Stimulated activated CD8-positive, alpha-beta memory T cell treated with anti-CD3 and anti-CD28 coated beads, Interleukin-12 subunit alpha, Interleukin-12 subunit beta, amount 100 ng/mL, for 24 hours (primary cell): Measurements from ENCODE around the gene CTIF.

ENCODE experiments used
- DNase-seq: peaks from one replicate; pipeline ENCODE4 v3.0.0-alpha.2; 2020; ENCODE audit errors: extremely low read depth

Gene CTIF

DNA sequence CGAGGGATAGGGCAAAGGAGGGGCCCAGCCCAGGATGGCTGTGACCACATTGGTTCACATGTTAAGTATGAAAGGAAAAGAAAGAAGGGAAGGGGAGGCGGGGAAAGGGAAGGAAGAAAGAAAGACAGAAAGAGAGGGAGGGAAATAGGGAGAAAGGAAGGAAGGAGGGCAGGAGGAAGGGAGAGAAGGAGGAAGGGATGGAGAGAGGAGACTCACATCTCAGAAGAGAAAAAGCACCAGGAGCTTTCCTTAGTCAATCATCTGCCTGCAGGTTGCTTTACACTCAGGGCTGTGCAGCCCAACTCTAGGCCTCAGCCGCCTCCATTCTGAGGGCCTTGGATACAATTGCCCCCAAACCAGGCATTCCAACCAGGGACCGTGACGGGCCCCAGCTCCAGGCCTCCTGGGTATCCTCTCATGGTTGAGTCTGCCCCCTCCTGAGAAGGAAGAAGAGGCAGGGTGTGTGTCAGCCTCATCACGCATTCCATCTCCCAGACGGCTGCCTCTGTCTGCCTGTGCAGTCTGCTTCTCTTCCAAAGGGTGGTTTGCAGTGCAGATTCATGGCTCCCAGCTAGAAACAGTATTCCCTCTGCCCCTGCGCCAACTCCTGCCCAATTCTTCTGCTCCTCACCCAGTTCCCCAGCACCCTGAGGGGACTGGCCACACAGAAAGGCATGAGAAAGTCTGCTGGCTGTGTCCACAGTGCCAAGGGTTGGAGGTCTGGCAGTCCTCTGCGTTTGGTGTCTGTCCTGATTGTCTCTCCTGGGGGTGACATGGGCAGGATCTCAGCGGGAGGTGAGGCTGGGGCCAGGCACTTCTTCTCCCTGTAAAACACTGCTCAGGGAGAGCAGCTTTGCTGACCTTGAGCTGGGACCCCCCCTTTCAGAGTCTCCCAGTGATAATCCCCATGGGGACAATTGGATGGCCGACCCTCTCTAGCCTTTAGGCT is 248.6 kb downstream of the CTIF start:
- DNase-seq = no peak

DNA sequence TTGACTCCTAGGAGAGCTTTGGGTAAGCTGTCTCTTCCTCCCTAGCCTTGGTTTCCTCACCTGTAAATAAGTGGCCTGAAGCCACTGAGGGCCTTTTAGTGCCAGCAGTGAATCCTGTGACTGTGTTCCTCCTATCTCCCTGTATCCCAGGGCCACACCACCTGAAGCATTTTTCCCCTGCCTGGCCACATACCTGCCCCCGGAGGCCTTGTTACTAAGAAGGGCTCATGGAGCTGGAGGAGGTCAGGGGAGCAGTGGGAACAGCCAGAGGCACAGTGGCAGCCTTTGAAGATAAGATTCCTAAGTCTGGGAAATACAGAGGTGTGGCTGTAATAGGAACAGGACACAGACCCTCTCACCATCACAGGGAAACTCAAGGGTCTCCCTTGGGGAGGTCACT is 249.5 kb downstream of the CTIF start:
- DNase-seq = no peak

DNA sequence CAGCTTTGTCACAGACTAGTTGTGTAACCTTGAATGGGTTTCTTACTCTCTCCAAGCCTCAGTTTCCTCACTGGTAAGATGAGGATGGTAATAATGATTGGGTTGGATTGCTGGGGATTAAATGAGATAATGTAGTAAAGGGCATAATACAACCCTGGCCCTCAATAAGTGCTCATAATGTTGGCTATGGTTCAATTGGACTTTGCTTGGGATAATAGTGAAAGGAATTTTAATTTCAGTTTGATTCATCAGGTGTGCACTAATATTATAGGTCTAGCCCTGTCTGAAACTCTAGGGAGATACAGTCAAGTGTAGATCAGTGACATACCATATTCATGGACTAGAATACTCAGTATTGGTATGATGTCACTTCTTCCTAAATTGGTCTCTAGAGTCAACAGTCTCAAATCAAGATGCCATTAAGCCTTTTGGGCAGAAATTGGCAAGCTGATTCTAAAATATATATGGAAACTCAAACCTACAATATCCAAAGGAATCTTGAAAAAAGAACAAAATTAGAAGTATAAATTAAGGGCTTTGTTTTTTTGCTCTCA is 250.5 kb downstream of the CTIF start:
- DNase-seq = no peak

GRCh38 chr18:48790226-48790863 is 251.5 kb downstream of the CTIF start:
- DNase-seq = no peak

DNA sequence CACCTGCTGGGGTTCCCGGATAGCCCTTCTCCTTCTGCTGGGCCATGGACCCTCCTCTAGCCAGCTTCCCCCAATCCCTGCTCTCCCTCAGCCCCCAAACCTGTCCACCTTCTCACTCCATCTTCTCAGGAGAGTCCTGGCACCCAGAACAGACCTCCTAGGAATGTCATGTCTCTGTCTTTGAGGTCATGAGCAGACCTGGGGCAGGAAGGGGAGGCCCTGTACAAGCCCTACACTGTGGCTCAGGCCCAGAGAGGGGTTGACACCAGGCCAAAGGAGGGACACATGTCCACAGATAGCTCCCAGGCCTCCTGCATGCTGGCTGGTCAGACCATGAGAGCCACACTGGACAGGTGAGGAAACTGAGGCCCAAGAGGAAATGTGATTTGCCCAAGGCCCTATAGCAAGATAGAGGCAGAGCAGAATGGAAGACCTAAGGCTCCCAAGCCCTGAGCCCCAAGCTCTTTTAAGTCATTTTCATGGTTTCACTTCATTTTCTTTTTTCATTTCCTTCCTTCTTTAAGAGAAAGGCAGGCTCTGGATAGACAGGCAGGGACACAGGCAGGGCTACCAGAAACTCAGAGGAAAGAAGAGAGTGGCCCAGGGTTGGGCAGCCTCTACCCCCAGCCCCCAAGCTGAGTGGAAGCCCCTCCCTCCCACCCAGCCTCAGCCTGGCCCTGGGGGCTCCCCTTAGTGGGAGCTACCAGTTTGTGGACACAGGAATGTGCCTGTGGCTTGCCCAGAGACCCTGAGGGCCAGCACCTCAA is 252.2 kb downstream of the CTIF start:
- DNase-seq = no peak

DNA sequence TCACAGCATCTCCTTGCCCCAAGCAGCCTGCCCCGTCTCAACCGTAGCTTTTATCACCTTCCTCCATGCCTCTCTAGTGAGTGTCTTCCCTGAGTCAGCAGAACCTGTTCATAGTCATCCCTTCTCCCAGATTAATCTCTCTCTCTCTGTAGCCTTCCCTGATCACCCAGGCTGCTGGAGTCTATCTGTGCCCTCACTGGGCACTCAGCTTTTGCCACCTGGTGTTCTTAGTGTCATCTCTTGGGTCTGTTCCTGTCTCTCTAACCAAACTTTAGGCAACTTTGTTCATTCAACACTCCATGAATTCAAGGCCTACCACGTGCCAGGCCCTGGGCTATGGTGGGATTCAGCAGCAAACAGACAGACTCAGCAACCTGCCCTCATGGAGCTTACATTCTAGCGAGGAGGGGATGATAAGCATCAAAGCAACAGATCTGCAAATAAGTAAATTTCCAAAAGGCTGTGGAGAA is 252.8 kb downstream of the CTIF start:
- no peak for DNase-seq

DNA sequence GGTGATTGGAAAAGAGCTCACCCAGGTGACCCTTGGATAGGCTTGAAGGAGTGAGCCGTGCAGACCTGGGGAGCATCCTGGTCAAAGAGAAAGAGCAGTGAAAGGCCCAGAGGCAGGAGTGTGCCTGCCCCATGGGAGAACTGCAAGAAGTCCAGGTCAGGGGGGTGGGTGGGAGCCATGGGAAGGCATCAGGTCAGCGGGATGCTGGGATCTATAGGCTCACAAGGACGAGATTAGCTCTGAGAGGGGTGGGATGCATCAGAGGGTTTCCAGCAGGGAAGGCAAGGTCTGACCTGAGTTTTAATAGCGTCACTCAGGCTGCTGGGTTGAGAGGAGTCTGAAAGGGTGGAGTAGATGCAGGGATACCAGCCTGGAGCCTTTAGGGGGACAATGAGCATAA is 253.3 kb downstream of the CTIF start:
- DNase-seq = no peak

DNA sequence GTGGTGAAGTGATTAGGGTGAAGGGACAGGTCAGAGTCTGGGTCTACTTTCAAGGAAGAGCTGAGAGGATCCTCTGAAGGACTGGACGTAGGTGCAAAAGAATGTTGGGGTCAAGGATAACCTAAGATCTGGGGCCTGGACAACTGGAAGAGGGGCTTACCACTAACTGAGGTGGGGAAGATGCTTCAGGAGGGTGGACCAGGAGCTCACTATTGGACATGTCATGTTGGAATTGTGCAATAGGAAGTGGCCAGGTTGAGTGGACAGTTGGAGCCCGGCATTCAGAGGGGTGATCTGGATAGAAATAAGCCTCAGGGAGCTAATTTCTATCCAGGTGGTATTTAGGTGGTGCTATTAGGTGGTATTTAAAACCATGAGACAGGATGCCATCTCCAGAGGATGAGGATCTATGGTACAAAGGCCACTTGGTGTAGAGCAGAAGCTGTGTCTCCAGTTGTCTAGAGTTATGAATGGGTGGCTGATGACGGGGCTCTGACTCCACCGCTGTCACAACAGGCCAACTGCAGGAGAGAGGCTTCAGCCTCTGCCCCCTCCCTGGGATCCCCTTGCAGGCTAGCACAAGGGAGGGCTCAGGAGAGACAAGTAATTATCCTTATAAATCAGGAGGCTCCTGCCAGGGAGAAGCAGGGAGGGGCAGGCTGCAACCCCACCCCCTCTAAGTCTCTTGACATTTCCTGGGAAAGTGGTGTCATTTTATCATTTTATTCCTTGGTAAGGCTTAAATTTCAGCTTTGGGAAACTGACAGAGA is 254.0 kb downstream of the CTIF start:
- DNase-seq = no peak

DNA sequence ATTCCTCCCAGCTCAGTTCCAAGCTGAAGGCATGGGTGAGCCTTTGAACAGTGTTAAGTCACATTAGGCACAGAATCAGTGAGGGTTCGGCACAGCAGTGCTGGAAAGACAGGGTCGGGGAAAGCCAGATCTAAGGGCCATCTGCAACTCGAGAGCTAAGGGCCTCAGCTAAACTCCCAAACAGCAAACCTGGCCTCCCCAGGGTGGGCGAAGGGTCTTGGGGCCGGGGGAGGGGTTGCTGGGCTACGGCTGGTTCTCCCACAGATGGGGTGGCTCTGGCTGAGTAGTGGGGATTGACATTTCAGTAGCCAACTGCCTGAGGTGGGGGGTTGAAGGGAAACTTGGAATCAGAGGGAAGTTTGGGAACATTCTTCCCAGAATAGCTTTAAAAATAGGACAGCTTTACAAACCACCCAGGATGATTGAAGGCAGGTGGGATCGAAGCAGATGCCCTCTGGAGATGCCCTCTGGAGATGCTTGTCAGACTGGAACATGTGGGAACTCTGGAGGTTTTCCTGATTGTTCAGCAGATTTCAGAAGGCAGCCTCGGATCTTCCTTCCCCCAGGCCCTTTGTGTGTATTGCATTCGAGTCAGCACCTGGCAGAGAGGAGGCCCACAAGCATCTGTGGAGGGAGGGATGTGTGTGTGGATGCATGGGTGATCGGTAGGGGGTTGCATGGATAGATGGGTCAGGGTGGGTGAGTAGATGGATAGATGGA is 255.6 kb downstream of the CTIF start:
- DNase-seq = no peak

GRCh38 chr18:48795696-48796095 is 256.9 kb downstream of the CTIF start:
- no peak for DNase-seq

- no peak for DNase-seq
Observed at GRCh38 chr18:48796491-48797205, 257.8 kb downstream of the CTIF start.

- DNase-seq = no peak
Observed at GRCh38 chr18:48797841-48798255, 259.0 kb downstream of the CTIF start.

GRCh38 chr18:48798334-48799245 is 259.8 kb downstream of the CTIF start:
- DNase-seq = no peak

DNA sequence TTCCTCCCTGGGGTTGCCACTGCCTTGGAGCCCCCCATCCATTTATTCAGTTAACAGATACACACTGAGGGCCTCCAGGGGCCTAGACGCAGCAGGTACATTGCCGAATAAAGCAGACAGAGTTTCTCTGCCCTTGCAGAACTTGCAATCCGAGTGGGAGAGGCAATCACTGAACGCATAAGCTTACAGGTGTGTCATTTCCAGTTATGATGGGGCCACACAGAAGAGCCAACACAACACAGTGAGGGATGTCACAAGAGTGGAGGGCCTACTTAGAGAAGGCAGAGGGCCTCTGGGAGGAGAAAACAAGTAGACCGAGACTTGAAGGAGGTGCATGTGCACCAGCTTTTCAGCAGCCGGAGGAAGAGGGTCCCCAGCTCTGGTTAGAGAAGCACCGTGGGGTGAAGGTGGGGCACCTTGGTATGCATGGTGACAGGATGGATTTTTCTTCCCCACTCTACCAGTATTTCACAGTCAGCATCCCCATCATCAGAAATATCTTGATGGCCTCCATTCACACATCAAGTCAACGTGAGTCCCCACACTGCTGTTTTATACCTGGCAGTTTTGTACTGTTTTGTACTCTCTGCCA is 261.0 kb downstream of the CTIF start:
- DNase-seq = no peak

GRCh38 chr18:48800466-48800865 is 261.6 kb downstream of the CTIF start:
- no peak for DNase-seq

GRCh38 chr18:48800876-48801727 is 262.3 kb downstream of the CTIF start:
- DNase-seq = no peak

DNA sequence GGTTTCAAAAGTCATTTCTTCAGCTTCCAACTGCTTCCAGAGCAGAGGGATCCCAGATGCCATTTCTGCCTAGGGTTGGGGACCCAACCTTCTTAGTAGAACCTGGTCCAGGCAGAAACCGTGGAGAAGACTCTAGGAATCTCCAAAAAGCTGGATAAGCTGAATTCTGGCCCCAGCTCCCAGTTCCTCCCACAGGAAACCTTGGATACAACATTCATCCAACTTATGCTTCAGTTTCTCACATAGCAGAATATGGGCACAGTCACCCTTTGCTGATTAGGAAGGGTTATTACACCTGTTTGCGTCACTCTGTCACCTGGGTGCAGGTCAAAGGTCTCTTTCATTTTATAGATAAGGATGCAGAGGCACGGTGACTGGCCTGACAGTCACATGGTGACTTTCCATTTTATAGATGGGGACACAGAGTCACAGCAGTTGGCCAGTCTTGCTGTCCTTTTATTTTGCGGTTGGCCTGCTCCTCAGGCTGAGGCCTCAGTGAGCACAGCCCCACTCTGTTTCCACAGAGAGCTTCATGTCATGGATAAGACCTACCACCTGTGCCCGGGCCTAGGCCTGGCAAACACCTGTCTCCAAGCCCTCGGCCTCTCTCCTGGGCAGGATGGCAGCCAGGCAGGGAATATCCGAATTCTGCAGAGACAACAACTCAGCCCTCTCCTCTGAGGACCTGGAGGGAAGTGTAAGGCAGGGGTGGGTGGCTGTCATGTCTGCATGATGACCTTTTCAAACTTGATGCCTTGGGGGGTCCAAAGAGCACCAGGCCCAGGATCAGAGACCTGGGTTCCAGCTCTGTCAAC is 263.1 kb downstream of the CTIF start:
- no peak for DNase-seq
